Activated naive CD4-positive, alpha-beta T cell (primary cell): ENCODE measurements around the gene CHRNA9.

Experiments
- DNase-seq, 4 experiments: peaks; one replicate each; lab custom pipeline; 2025; lab: John Stamatoyannopoulos, UW

Gene CHRNA9

DNA sequence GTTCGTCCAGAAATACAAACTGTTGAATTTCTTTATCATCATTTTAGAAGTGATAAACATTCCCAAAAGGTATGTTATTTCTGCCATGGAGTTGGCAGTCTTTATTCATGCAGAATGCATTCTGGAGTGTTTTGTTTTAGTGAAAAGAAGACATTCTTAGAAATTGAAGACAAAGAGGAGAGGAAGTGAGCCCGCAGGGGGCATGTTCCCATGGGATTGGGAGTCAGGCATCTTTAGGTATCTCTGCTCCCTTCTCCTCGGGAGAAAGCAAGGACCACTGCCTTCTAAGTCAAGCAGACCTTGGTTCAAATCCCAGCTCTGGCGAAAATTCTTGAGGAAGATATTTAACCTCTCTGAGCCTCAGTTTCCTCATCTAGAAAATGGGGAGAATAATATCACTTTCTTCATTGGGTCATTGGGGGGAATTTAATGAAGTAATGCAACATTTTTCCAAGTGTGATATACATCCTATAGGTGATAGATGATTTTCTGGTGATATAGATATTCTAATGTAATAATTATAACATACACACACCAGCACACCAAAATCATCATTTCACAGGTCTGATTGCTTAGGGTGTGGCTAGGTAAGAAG, 26.5 kb upstream of the CHRNA9 start:
- no peak for DNase-seq

GRCh38 chr4:40309250-40309774, 25.8 kb upstream of the CHRNA9 start:
- DNase-seq: no peak

GRCh38 chr4:40310225-40310624, 24.9 kb upstream of the CHRNA9 start:
- no peak for DNase-seq

DNA sequence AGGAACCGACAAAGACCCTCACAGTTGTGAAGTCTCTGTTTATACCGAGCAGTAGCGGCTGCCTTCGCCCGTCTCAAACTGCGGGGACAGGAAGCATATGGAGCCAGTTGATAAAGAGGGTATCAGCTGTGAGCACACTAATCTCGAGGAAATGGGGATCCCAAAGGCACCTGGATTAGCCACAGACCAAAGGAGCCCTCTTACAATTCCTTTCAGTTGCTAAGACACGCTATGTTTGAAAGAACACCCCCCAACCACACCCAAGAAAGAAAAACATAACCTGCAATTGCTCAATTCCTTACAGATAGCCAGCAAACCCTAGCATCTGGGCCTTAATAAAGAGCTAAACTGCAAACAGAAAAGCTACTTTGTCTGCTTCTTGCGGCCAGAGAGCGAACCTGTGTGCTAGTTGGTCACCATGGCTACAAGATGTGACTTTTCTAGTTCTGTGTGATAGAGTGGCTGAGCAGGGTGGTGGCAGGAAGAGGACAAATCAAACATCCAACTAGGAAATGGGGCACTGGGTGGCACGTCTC, 23.3 kb upstream of the CHRNA9 start:
- no peak for DNase-seq

DNA sequence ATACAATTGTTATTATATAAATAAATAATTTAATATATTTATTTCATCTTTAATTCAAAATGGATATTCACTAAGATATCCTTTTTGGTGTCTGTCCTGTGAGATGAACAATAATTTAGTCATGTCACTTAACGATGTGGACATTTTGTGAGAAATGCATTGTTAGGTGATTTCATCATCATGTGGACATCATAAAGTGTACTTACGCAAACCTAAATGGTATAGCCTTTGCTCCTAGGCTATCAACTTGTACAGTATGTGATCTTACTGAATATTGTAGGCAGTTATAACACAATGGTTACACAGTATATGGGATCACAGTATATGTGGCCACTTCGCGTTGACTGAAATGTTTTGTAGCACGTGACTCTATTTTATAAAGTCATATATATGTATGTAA, 20.2 kb upstream of the CHRNA9 start:
- no peak for DNase-seq

- DNase-seq: no peak
Measured at GRCh38 chr4:40316333-40316781, 18.8 kb upstream of the CHRNA9 start.

DNA sequence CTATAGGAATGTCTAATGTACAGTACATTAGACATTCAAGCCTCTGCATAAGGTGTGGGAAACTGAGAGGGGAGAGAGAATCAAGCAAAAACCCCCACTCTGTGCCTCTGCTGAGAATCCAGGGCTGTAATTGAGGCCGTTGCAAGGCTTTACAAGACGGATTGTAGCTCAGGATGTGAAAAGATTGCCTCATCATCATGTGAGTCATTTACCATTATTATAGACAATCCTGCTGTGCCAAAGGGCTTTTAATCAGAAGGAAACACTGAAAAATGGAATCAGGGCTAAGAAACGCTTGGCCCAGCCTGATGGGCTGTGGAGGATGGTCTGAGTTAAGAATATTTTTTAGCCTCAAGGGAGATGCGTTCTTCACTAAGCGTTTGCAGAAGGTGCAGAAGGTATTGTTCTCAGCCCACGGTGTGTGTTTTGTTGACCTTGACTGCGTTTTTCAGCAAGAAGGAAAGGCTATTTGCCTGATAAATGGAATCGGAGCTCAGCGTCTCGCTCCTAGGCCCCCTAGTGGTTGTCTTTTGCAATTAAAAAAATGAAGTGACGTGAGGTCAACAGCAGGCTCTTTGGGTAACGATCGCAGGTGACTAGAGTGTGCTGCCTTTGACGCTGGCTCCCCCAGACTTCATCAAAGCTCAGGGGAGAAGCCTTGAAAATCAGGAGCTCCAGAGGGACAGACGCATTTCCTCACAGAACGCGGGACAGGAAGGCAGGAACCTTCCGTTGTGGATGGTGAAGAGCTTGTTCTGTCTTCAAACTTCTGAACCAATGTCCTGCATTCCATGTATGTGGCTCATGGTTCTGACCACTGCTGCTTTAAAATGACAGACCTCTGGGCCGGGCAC, 18.1 kb upstream of the CHRNA9 start:
- no peak for DNase-seq

DNA sequence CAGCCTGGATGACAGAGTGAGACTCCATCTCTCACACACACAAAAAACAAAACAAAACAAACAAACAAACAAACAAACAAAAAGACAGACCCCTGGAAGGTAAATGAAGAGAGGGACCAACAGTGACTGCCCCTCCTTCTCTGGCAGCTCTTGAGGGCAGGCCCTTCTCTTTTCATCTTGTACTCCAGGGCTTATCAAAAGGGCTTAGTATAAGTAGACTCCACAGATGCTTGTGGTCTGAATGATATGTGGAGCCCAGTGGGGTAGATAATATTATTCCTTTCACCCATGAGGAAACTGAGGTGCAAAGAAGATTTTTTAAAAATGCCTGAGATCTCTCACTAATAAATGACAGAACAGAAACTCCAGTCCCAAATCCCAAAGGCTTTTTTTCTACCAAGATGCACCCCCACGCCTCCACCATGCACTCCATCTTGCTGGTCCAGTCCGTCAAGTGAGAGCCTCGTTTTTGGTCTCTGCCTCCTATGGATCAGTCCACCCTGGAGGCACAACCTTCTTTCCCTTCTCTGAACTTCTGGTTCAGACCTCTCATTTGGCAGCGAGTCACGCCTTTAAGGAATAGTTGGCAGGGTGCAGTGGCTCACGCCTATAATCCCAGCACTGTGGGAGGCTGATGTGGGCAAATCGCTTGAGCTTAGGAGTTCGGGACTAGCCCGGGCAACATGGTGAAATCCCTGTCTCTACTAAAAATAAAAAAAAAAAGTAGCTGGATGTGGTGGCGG, 17.0 kb upstream of the CHRNA9 start:
- no peak for DNase-seq

- DNase-seq: no peak
Measured at GRCh38 chr4:40321574-40322275, 13.4 kb upstream of the CHRNA9 start.

DNA sequence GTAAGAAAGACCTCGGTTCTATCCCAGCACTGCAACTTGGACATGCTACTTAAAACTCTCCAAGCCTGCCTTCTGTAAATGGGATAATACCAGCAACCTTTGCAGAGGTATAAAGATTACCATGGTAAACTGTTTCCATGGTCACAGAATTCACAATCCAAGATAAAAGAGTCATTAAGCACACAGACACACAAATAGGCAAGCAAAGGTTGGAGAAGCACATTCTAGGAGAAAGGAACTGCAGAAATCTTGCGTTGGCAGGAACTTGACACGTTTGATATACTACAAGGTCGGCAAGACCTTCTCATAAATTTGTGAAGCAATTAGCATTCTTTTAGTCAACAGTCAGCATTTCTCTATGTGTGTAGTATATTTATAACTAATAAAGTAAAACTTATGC, 12.3 kb upstream of the CHRNA9 start:
- DNase-seq: no peak

GRCh38 chr4:40323866-40324265, 11.3 kb upstream of the CHRNA9 start:
- no peak for DNase-seq

- peak in 3 of 4 experiments; percentile 2 to 26 (median 8) for DNase-seq
Measured at GRCh38 chr4:40325406-40326019, 9.6 kb upstream of the CHRNA9 start.

DNA sequence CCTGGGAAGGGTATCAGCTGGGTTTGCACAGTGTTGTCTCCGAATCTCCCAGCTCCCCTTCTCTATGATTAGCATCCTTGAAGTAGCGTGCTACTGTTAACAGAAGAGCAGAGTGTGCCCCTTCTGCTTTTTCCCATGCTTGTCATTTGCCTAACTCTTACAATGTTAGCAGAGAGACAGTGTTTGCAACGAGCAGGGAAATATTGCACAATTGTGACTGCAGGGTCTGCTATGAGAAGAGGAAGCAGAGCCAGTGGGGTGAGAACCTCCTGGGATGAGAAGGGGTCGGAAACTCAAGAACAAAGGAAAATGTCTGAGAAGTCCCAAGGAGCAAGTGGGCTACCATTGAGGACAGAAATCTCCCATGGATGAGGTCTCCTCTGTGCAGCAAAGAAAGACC, 7.8 kb upstream of the CHRNA9 start:
- no peak for DNase-seq

- no peak for DNase-seq
Measured at GRCh38 chr4:40328383-40328782, 6.8 kb upstream of the CHRNA9 start.

DNA sequence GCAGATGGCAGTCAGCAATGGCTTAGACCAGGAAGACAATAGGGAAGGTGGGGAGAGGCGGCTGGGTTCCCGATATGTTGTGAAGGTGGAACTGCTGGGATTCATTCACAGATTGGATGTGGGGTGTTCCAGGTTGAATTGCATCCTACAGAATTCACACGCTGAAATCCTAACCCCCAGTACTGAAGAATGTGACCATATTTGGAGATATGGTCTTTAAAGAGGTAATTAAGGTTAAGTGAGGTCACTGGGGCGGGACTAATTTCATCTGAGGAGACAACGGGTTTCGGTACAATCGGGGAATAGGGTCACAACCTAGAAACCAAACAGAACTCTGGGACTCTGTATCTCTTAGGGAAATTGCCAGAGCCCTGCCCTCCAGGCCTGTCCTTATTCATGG, 5.3 kb upstream of the CHRNA9 start:
- DNase-seq: no peak

- no peak for DNase-seq
Measured at GRCh38 chr4:40330536-40330935, 4.6 kb upstream of the CHRNA9 start.

DNA sequence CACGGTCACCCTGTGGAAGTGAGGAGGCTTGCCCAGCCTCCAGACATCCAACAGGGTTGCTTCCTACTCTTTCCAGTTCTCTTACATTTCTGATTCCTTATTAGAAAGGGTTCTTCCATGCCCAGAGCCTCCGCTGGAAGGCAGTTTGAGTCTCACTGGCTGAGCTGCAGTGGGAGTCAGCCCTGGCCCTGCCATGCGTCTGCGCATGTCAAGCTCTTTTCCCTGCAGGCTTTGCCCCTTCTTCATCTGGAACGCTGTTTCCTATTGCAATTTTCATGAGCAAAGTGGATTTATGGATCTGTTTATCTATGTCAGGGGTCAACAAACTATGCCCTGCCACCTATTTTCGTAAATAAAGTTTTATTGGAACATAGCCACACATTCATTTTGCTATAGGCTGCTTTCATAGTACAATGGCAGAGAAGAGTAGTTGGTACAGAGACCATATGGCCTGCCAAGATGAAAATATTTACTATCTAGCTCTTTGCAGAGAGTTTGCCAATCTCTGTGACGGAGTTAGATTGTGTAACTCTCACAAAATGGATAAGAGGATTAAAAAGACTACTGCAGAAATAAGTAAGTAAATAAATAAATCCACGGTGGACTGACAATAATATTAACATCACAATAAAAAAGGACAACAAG, 3.9 kb upstream of the CHRNA9 start:
- no peak for DNase-seq

DNA sequence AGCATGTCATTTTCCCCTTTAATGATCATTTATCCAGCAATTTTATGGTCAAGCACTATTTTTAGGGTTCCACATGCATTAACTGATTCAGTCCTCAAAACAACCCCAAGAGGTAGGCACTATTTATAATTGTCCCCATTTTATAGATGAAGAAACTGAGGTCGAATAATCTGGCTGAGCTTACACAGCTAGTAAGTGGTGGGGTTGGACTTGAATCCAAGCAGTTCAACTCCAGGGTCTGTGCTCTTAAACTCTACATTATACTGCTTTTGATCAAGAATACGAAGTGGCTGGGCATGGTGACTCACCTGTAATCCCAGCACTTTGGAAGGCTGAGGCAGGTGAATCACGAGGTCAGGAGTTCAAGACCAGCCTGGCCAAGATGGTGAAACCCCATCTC, 3.2 kb upstream of the CHRNA9 start:
- no peak for DNase-seq

DNA sequence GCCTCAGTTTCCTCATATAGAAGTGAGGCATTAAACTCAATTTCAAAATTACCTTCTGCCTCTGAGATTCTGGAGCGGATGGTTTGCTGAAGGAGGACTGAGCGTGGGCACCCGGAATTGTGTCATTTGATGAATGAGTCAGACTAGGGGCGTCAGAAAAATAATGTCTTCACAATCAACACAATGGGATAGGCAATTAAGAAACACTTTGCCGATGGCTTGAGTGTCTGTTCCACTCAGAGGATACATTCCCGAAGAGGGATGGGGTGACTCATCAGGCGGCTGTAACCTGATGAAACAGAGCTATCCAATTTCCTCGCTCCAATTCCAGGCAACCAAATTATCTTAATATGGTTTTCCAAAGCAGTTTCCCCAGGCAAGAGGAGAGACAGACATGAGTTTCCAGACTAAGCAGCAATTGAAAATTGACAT, 1.2 kb upstream of the CHRNA9 start:
- DNase-seq: no peak

- DNase-seq: no peak
Measured at GRCh38 chr4:40335525-40335894, 377 bp downstream of the CHRNA9 start.

DNA sequence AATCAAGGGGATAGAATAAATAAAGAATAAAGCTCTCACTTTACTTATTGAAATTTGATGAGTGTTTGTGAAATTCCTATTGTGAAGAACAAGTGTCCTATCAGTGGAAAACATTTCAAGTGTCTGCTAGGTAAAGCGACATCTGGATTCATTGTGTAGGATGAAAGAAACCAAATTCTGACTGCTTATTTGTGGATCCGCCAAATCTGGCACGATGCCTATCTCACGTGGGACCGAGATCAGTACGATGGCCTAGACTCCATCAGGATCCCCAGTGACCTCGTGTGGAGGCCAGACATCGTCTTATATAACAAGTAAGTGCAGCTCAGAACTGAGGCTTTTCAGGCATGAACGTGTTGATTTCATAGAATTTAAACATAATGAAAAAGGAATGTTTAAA, 1.9 kb downstream of the CHRNA9 start:
- no peak for DNase-seq
